Osteoblast (primary cell): ENCODE measurements around the gene SPRED2. TPM values are rescaled to one million over a fixed set of nuclear protein-coding genes. Genes with fewer than 3 reads are reported as not detected.

Experiments used
- DNase-seq: peaks from one replicate; pipeline ENCODE4 v3.0.0; 2011; ENCODE audit warnings: low spot score, mixed read lengths; ENCODE audit not compliant: insufficient read length; ENCODE audit errors: missing footprints
- H2AFZ ChIP-seq: 2 replicates; pipeline ENCODE4 v1.6.0; 2011; ENCODE audit warnings: mild to moderate bottlenecking, low read length
- H3K27ac ChIP-seq: 2 replicates; pipeline ENCODE4 v1.5.1; 2011; ENCODE audit warnings: mild to moderate bottlenecking, low read depth, low read length, moderate library complexity
- H3K27me3 ChIP-seq: 2 replicates; pipeline ENCODE4 v1.6.0; 2012; ENCODE audit warnings: mild to moderate bottlenecking, control low read depth, inconsistent platforms, low read length, moderate library complexity; ENCODE audit not compliant: insufficient read depth
- H3K36me3 ChIP-seq: 2 replicates; pipeline ENCODE4 v1.5.1; 2011; ENCODE audit warnings: mild to moderate bottlenecking, low read length, control low read depth, moderate library complexity; ENCODE audit not compliant: insufficient read depth
- H3K4me1 ChIP-seq: 2 replicates; pipeline ENCODE4 v1.5.1; 2011; ENCODE audit warnings: mild to moderate bottlenecking, low read length, control low read depth, moderate library complexity; ENCODE audit not compliant: insufficient read depth
- H3K4me2 ChIP-seq: 2 replicates; pipeline ENCODE4 v1.6.0; 2011; ENCODE audit warnings: mild to moderate bottlenecking, low read length; ENCODE audit not compliant: insufficient read depth
- H3K4me3 ChIP-seq: fragments of 200-600 bp; sonication (generic); 3 replicates; pipeline ENCODE4 v1.5.1; 2012; ENCODE audit warnings: mild to moderate bottlenecking, low read length, inconsistent platforms; ENCODE audit not compliant: insufficient read depth
- H3K79me2 ChIP-seq: 2 replicates; pipeline ENCODE4 v1.6.0; 2012; ENCODE audit warnings: mild to moderate bottlenecking, low read length, control low read depth, inconsistent platforms; ENCODE audit not compliant: insufficient read depth
- H3K9me3 ChIP-seq: 2 replicates; pipeline ENCODE4 v1.5.1; 2011; ENCODE audit warnings: low read depth, low read length, control low read depth
- H4K20me1 ChIP-seq: 2 replicates; pipeline ENCODE4 v1.6.0; 2012; ENCODE audit warnings: mild to moderate bottlenecking, low read length, control low read depth; ENCODE audit not compliant: insufficient read depth
- total RNA-seq: library from RNA; depleted of rRNA; stranded (reverse); fragments of >200 nt; gene quantifications from 2 replicates; pipeline ENCODE4 v1.2.3, GENCODE V29; 2012
- TF ChIP-seq, protein P1 (sequence below): IDR thresholded peaks from 2 replicates; pipeline ENCODE4 v1.5.1; 2011; ENCODE audit warnings: mild to moderate bottlenecking, low read depth, low read length, moderate library complexity; ENCODE audit errors: extremely low read depth

SPRED2 gene
- total RNA-seq, 1 donor = 17.4 TPM

DNA sequence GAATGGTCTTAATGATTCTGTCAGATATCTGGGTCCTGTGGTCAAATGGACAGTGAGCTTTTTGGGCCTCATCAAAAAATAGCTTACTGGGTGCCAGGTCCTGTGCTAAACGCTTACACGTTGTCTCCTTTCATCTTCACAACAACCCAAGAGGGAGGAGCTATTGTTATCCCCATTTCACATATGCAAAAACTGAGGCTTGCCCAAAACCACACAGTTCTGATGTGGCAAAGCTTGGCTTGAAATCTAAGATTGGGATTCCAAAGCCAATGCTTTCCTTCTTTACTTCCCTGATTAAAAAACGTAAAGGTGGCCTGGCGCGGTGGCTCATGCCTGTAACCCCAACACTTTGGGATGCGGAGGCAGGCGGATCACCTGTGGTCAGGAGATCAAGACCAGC is 135.4 kb downstream of the SPRED2 start:
- H2AFZ ChIP-seq = no peak overlapping the region
- H3K36me3 ChIP-seq = no peaks in the 10 kb centered on the region
- H3K79me2 ChIP-seq = no peaks in the 10 kb centered on the region
- no peak overlapping the region for H3K4me2 ChIP-seq
- TF ChIP-seq, protein P1, sequence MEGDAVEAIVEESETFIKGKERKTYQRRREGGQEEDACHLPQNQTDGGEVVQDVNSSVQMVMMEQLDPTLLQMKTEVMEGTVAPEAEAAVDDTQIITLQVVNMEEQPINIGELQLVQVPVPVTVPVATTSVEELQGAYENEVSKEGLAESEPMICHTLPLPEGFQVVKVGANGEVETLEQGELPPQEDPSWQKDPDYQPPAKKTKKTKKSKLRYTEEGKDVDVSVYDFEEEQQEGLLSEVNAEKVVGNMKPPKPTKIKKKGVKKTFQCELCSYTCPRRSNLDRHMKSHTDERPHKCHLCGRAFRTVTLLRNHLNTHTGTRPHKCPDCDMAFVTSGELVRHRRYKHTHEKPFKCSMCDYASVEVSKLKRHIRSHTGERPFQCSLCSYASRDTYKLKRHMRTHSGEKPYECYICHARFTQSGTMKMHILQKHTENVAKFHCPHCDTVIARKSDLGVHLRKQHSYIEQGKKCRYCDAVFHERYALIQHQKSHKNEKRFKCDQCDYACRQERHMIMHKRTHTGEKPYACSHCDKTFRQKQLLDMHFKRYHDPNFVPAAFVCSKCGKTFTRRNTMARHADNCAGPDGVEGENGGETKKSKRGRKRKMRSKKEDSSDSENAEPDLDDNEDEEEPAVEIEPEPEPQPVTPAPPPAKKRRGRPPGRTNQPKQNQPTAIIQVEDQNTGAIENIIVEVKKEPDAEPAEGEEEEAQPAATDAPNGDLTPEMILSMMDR = no peak
- H4K20me1 ChIP-seq = peaks cover 11% of the 10 kb centered on the region
- H3K4me1 ChIP-seq = peaks cover 30% of the 10 kb centered on the region
- H3K4me3 ChIP-seq = no peak overlapping the region
- no peak for DNase-seq
- no peak overlapping the region for H3K27ac ChIP-seq
- no peaks in the 10 kb centered on the region for H3K27me3 ChIP-seq
- H3K9me3 ChIP-seq = no peaks in the 10 kb centered on the region

DNA sequence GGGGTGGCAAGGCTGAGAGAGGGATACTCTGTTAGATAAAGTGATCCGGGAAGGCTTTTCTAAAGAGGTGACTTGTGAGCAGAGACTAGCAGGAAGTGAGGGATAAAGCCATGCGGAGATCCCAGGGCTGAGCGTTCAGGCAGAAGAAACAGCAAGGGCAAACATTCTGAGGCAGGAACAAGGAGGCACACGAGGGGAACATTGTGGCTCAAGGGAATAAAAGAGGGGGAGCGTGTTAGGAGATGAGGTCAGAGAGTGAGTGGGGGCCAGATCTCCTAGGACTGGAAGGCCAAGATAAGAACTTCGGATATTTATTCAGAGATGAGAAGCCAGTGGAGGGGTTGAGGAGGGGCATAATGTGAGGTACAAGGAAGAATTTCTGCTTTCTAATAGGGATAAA is 137.7 kb downstream of the SPRED2 start:
- TF ChIP-seq, protein P1 = no peak
- no peaks in the 10 kb centered on the region for H3K36me3 ChIP-seq
- no peak overlapping the region for H3K4me2 ChIP-seq
- H4K20me1 ChIP-seq = no peaks in the 10 kb centered on the region
- H3K9me3 ChIP-seq = no peaks in the 10 kb centered on the region
- H3K4me1 ChIP-seq = peaks cover 9% of the 10 kb centered on the region
- H2AFZ ChIP-seq = no peak overlapping the region
- no peak overlapping the region for H3K4me3 ChIP-seq
- no peak for DNase-seq
- no peaks in the 10 kb centered on the region for H3K27me3 ChIP-seq
- no peak overlapping the region for H3K27ac ChIP-seq
- no peaks in the 10 kb centered on the region for H3K79me2 ChIP-seq

DNA sequence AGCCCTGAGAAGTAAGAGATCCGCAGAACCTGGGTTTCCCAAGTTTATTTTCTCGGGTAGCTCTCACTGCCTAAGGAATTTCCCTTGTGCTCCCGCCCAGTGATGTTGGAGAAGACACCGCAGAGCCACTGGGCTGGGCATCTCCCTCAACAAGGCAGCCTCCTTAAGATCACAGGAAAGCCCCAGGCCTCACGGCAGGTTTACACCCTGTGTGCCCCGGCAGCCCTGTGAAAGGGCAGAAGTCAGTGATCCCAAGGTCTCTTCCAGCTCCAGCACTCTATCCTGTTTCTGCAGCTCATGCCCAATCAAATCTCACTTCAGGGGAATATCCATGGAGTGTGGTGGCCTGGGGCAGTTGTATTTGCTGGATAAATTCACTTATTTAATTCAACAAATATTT is 138.3 kb downstream of the SPRED2 start:
- Histone ChIP-seq H3K4me1 (peaks cover 3% of the 10 kb centered on the region), H3K36me3 (no peaks in the 10 kb centered on the region), H3K27ac (no peak overlapping the region), H3K9me3 (no peaks in the 10 kb centered on the region), H4K20me1 (no peaks in the 10 kb centered on the region), H3K4me3 (no peak overlapping the region), H2AFZ (no peak overlapping the region), H3K27me3 (no peaks in the 10 kb centered on the region), H3K79me2 (no peaks in the 10 kb centered on the region), H3K4me2 (no peak overlapping the region)
- DNase-seq = no peak
- TF ChIP-seq, protein P1 = no peak

DNA sequence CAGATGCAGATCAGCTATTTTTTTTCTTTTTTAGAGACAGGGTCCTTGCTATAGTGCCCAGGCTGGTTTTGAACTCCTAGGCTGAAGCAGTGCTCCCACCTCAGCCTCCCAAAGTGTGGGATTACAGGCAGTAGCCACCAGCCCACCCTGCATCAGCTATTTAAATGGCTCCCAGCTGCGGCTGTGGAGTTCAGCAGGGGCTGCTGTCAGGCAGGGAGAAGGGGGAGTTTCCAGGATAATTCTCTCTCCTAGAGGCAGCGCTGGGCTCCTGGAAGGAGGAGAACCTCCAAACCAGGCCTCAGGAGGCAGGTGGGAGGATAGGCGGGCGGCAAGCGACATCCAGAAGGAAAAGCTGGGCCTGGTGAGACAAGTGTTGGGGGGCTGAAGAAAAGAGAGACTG is 139.0 kb downstream of the SPRED2 start:
- no peaks in the 10 kb centered on the region for H3K27me3 ChIP-seq
- no peaks in the 10 kb centered on the region for H3K36me3 ChIP-seq
- no peak overlapping the region for H2AFZ ChIP-seq
- H3K4me3 ChIP-seq = no peak overlapping the region
- no peaks in the 10 kb centered on the region for H4K20me1 ChIP-seq
- H3K79me2 ChIP-seq = no peaks in the 10 kb centered on the region
- H3K9me3 ChIP-seq = no peaks in the 10 kb centered on the region
- TF ChIP-seq, protein P1 = no peak
- H3K4me2 ChIP-seq = no peak overlapping the region
- H3K27ac ChIP-seq = no peak overlapping the region
- H3K4me1 ChIP-seq = no peaks in the 10 kb centered on the region
- no peak for DNase-seq
